HEK293T (cell line): Measurements from ENCODE around the gene PRSS27.

ENCODE experiments used
- ARNT ChIP-seq: fragments of 450-650 bp; IDR thresholded peaks from 2 replicates; pipeline ENCODE4 v1.6.1; 2017; ENCODE audit warnings: mild to moderate bottlenecking
- BHLHE40 ChIP-seq: fragments of 450-650 bp; IDR thresholded peaks from 2 replicates; pipeline ENCODE4 v1.6.1; 2016; ENCODE audit warnings: mild to moderate bottlenecking, moderate library complexity, borderline replicate concordance
- CTBP1 ChIP-seq: fragments of 450-650 bp; IDR thresholded peaks from 2 replicates; pipeline ENCODE4 v1.6.1; 2016; ENCODE audit warnings: borderline replicate concordance
- ELF4 ChIP-seq: fragments of 450-650 bp; IDR thresholded peaks from 2 replicates; pipeline ENCODE4 v1.6.1; 2017; ENCODE audit warnings: antibody characterized with exemption
- FOXA1 ChIP-seq: fragments of 450-650 bp; IDR thresholded peaks from 2 replicates; pipeline ENCODE4 v1.6.1; 2016; ENCODE audit warnings: mild to moderate bottlenecking
- FOXK2 ChIP-seq: fragments of 450-650 bp; IDR thresholded peaks from 2 replicates; pipeline ENCODE4 v1.6.1; 2016; ENCODE audit warnings: mild to moderate bottlenecking
- FOXM1 ChIP-seq: fragments of 450-650 bp; IDR thresholded peaks from 2 replicates; pipeline ENCODE4 v1.6.1; 2017; ENCODE audit warnings: mild to moderate bottlenecking, borderline replicate concordance
- L3MBTL2 ChIP-seq: fragments of 450-650 bp; conservative IDR thresholded peaks from 2 replicates; pipeline ENCODE4 v1.6.1; 2016; ENCODE audit warnings: mild to moderate bottlenecking
- NFRKB ChIP-seq: fragments of 450-650 bp; IDR thresholded peaks from 2 replicates; pipeline ENCODE4 v1.6.1; 2016; ENCODE audit warnings: mild to moderate bottlenecking, moderate library complexity
- SP1 ChIP-seq: fragments of 450-650 bp; IDR thresholded peaks from 2 replicates; pipeline ENCODE4 v1.6.1; 2017
- SUZ12 ChIP-seq: fragments of 450-650 bp; IDR thresholded peaks from 2 replicates; pipeline ENCODE4 v1.6.1; 2016; ENCODE audit warnings: mild to moderate bottlenecking

- TF ChIP-seq SP1 (no peak), FOXA1 (no peak), CTBP1 (no peak), FOXM1 (no peak), NFRKB (no peak), FOXK2 (no peak), BHLHE40 (no peak), SUZ12 (no peak), ELF4 (no peak), ARNT (no peak), L3MBTL2 (no peak)
These were observed 44.3 kb downstream of the PRSS27 start for GRCh38 chr16:2675714-2676113.
